Endometrial microvascular endothelial cells (primary cell): ENCODE data around the gene MRPL27. TPM values are rescaled to one million over a fixed set of nuclear protein-coding genes. Genes with fewer than 3 reads are reported as not detected.
"Not testable (repeated sequence)": the region's sequence is repeated elsewhere in the genome, so short reads cannot be mapped to it uniquely, and the experiment has no call there.

Source experiments
- in situ Hi-C: cut with HindIII; loops from 2 replicates; pipeline ENCODE4 v1.10.0; 2017; ENCODE audit warnings: low sequenced_read_pairs, low pct_unique_long_range_greater_than_20kb; ENCODE audit errors: inconsistent ontology term
- total RNA-seq: library from RNA; depleted of rRNA; stranded (reverse); fragments of >200 nt; gene quantifications from one replicate; pipeline ENCODE4 v1.2.3, GENCODE V29; 2015; ENCODE audit errors: inconsistent ontology term

The MRPL27 gene
- total RNA-seq, result 132 TPM

- in situ Hi-C loops, result no loop called here
Measured at GRCh38 chr17:50372758-50373556, at the start of gene MRPL27, which contains the start of gene EME1. MRPL27 (minus strand) TSS chr17:50373184; CDS start chr17:50373170, 14 bp downstream. EME1 (plus strand) TSS chr17:50373229; CDS start chr17:50375209, 1,980 bp downstream.

DNA sequence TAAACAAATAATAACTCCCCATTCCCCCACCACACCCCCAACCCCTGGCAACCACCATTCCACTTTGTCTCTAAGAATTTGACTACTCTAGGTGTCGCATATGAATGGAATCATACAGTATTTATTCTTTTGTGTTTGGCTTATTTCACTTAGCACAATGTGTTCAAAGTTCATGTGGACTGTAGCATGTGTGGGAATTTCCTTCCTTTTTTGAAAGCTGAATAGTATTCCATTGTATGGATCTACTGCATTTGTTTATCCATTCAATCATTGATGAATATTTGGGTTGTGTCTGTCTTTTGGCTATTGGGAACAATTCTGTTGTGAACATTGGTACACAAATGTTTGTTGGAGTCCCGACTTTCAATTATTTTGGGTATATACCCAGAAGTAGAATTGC, 49.8 kb upstream of the MRPL27 start:
- in situ Hi-C loops, result no loop called here

GRCh38 chr17:50421308-50422051, 48.5 kb upstream of the MRPL27 start:
- in situ Hi-C loops, result no loop called here

DNA sequence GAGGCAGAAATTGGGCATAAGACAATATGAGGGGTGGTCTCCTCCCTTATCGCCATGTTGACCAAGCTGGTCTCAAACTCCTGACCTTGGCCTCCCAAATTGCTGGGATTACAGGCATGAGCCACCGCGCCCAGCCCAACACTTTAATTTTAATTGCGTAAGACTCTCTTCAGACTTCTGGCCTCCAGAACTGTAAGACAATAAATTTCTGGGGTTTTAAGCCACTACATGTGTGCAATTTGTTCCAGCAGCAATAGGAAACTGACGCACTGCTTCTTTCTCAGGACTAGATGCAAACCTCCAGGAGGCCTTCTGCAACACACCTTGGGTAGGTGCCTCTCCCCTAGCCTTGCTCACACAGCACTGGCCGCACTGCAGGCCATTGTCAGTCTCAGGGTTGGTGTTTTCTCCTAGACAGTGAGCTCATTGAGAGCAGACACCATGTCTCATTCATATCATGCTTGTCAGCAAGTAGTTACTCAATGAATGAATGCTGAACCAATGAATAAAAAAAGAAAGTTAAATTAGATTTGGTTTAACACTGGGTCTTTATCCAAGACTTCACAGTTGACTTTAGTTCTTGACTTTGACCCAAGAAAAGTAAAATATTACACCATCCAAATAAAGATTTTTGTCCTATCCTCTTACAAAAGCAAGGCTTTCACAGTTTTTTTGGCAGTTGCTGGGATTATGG, 47.6 kb upstream of the MRPL27 start:
- in situ Hi-C loops, result no loop called here

- in situ Hi-C loops, result not testable (repeated sequence)
Measured at GRCh38 chr17:50419577-50419976, 46.6 kb upstream of the MRPL27 start.

DNA sequence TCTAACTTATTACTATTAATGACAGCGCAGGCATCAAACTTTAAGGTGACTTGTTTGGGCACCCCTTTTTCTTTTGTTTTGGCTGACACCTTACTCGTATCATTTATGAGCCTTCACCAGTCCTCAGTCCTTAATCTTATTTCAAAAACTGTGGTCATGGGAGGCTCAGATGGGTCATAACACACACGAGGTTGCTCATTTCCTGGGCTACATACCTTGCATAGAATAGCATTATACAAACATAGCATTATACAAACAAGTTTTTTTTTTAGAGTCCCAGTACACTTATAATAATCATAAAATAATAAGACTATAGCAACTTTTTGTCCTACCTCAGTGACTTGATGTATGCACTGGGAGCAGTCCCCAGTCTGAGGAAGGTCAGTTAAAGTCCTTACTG, 41.8 kb upstream of the MRPL27 start:
- in situ Hi-C loops, result no loop called here

DNA sequence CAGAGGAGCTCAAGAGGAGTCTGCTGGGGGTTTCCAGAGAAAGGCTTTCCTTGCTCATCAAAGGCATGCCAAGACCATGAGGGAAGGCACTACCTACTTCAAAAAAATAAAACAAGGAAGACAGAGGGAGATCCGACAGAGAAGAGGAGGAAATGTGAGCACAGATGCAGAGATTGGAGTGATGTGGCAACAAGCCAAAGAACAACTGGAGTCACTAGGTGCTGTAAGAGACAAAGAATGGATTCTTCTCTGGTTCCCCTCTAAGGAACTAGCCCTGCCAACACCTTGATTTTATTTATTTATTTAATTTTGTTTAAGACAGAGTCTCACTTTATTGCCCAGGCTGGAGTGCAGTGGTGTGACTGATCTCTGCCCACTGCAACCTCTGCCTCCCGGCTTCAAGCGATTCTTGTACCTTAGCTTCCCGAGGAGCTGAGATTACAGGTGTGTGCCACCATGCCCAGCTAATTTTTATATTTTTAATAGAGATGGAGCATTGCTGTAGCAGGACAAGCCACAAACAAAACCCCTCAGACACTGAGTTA, 39.3 kb upstream of the MRPL27 start:
- in situ Hi-C loops, result no loop called here

DNA sequence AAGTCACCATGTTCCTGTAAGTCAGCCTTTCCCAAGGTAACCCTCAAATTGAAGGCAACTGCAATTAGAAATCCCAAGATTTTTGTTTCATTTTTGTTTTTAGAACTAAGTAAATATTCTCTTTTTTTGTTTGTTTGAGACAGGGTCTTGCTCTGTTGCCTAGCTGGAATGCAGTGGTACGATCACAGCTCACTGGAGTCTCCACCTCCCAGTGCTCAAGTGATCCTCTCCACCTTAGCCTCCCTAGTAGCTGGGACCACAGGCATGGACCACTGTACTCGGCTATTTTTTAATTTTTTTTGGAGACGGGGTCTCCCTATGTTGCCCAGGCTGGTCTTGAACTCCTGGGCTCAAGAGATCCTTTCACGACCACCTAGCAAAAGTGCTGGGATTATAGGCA, 34.9 kb upstream of the MRPL27 start:
- in situ Hi-C loops, result no loop called here

DNA sequence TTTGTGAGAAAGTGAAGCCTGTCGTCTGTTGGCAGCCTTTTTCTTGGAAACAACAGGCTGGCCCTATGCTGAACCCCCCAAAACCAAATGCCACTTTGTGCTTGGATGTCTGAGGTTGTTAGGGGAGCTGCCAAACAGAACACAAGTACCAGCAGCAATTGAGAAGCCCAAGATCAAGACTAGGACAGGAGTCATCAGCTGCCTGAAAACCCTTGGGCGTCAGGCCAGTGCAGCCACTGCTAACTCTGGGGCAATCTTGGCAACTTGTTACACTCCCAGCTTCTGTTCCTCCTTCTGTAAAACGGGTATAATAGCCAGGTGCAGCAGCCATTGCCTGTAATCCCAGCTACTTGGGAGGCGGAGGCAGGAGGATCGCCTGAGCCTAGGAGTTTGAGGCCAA, 33.6 kb upstream of the MRPL27 start:
- in situ Hi-C loops, result no loop called here

- in situ Hi-C loops, result not testable (repeated sequence)
Measured at GRCh38 chr17:50405351-50405750, 32.4 kb upstream of the MRPL27 start.

- in situ Hi-C loops, result not testable (repeated sequence)
Measured at GRCh38 chr17:50399591-50399990, 26.6 kb upstream of the MRPL27 start.

DNA sequence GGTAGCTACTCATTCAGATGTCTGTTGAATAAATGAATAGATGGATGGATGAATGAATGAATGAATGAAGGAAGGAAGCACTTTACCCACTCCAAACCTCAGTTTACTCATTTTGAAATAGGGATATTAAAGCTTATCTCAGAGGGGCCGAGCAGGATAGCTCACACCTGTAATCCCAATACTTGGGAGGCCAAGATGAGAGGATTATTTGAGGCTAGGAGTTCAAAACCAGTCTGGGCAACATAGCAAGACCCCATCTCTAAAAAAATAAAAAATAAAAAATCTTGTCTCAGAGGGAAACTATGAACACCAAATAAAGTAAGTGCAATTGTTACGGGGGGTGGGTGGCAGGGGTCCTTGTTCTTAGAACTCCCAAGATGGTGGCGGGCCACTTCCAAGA, 25.7 kb upstream of the MRPL27 start:
- in situ Hi-C loops, result not testable (repeated sequence)

DNA sequence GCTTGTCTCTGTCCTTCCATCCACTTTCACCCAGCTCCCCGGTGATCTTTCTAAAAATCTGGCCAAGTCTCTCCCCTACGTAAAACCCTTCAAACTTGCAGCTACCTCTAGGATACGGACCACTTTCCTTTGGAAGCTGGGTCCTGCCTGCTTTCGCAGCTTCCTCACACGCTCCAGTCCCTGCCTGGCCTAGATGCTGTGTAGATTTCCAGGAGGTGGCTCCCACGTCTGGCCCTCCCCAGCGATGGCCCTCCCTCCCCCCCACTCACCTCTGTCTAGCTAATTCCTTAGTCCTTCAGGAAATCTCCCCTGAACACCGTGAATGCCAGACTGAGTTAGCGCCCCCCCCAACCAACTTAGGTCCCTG, 24.9 kb upstream of the MRPL27 start:
- in situ Hi-C loops, result no loop called here

DNA sequence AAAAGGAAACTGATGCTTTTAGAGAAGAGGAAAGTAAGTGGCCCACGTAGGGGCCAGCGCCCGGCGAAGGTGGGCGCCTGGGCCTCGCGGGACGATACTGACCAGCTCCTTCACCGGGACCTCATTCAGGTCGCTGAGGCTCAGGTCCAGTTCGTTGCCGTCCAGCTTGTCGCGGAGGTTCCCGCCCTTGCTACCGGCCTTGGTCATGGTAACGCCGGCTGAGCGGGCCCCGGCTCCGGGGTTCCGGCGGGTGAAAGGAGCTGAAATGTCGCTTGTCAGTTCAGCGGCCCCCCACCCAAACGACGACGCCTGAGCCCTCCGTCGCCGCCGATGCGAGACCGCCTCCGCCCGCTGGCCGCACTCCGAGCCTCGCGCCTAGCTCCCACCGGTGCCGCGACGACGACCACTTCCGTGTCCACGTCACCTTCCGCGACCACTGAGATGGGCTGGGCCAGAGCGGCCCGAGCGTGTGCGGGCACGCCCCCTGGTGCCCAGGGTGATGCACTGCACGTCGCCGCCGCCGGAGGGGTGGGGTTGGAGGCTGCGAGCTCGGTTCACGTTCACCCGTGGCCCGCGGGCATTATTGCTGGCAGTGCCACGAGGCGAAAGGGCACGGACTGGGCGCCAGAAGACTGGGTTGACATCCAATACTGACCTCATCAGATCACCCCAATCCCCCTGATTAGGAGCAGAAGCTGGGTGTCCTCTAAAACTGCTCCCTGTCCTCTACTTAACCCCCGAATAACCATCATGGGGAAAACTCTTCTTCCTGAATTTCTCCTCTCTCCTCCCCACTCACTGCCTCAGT, 24.3 kb upstream of the MRPL27 start, which contains the start of gene LRRC59:
TSS of gene LRRC59 (minus strand) at position 413 of the 808 bp plus-strand sequence. CDS start at position 207, 206 bp downstream.
- in situ Hi-C loops, result no loop called here

DNA sequence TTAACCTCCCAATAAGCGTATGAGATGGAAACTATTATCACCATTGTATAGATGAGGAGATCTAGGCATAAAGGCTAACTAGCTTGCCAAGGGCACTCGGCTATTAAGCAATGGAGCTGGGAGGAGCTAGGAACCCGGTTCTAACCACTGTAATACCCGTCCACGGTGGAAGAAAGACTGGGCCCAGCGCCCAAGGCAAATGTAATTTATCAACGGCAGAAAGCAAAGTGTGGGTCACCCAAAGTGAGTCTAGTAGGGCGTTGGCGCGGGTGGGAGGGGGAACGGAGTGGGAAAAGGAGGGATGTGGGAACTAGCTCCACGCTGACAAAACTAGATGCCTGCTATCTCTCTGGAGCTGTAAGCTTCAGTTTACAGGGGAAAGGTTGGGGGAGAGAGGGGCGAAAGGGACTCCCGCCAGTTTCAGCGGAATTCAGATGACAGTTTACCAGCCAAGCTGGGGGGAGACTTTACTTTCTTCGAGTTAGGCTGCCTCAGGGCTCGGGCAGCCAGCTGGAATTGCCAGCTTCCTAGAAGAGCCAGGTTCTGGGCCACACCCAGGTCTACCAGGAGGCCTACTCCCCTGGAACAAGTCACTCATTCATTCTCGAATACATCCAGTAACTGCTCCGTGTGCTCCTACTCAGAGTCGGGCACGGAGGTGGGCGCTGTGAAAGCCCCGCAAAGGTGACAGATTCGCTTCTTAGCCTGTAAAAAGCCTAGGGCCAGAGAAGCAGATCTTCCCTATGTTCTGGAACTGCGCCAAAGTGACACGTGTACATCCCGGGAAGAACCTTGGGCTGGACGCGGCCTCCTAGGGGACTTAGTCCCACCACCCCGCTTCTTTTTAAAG, 23.5 kb upstream of the MRPL27 start:
- in situ Hi-C loops, result no loop called here

GRCh38 chr17:50394711-50395110, 21.7 kb upstream of the MRPL27 start:
- in situ Hi-C loops, result no loop called here

DNA sequence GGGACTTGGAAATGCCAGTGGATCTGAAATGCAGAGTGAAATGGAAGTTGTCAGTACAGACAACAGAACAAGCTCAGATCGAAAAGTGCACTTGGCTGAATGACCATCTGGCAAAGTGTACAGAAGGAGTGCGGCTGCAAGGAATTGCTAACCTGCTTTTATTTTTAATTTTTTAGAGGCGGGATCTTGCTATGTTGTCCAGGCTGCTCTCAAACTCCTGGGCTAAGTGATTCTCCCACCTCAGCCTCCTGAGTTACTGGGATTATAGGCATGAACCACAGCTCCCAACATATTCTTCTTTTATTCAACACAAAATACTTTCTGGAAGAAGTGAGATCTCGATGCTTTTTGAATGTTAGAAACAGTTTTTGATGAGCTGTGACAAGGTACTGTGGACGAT, 20.7 kb upstream of the MRPL27 start:
- in situ Hi-C loops, result no loop called here

- in situ Hi-C loops, result no loop called here
Measured at GRCh38 chr17:50392621-50393020, 19.6 kb upstream of the MRPL27 start.
